Measurements from ENCODE around the gene KRTAP10-3.

- TF ChIP-seq POLR2AphosphoS5 (IDR thresholded peaks at IDR 0.05) (no peak), CTCF (IDR thresholded peaks at IDR 0.05) (no peak)
Observed at GRCh38 chr21:44603911-44604310, 45.3 kb upstream of the KRTAP10-3 start.
